Upper lobe of left lung (tissue), 6 donors: Measurements from ENCODE around the gene CMKLR1. TPM values are rescaled to one million over a fixed set of nuclear protein-coding genes. Genes with fewer than 3 reads are reported as not detected.
A peak's percentile ranks its signal among the peaks of the same experiment; 100 is the strongest.

Experiments
- ATAC-seq, 2 donors: fragments of 200-7000 bp; cut with Tn5 transposase; one replicate each; pipeline ENCODE4 v1.9.1; 2022; ENCODE audit warnings: mild to moderate bottlenecking in 2 of 2, moderate library complexity in 2 of 2; ENCODE audit not compliant: low FRiP score in 2 of 2
- DNase-seq, 2 donors: peaks; one replicate each; pipeline ENCODE4 v3.0.0-alpha.2; 2019 to 2020
- H3K27ac ChIP-seq, 4 donors: fragments of 200-600 bp; sonication (generic); one replicate each; pipeline ENCODE4 v1.5.1; 2016 to 2019
- H3K27me3 ChIP-seq, 4 donors: fragments of 200-600 bp; sonication (generic); one replicate each; pipeline ENCODE4 v1.5.1; 2017 to 2019
- H3K36me3 ChIP-seq, 4 donors: fragments of 200-600 bp; sonication (generic); one replicate each; pipeline ENCODE4 v1.5.1; 2016 to 2019
- H3K4me1 ChIP-seq, 4 donors: fragments of 200-600 bp; sonication (generic); one replicate each; pipeline ENCODE4 v1.5.1; 2018 to 2019
- H3K4me3 ChIP-seq, 4 donors: fragments of 200-600 bp; sonication (generic); one replicate each; pipeline ENCODE4 v1.5.1; 2017 to 2019; ENCODE audit warnings: mild to moderate bottlenecking in 2 of 4, moderate library complexity in 1 of 4
- H3K9me3 ChIP-seq, 4 donors: fragments of 200-600 bp; sonication (generic); one replicate each; pipeline ENCODE4 v1.5.1; 2018 to 2019
- CTCF ChIP-seq, 6 experiments: fragments of 450-650 bp in 4 of 6; fragments of 200-600 bp in 2 of 6; sonication (generic) in 2 of 6; IDR thresholded peaks; one replicate each; pipeline ENCODE4 v1.5.1; 2016 to 2019; ENCODE audit warnings: antibody characterized with exemption in 6 of 6
- EP300 ChIP-seq, 4 donors: sonication (generic); formaldehyde crosslinking; IDR thresholded peaks; one replicate each; pipeline ENCODE4 v1.5.1; 2017; ENCODE audit warnings: antibody characterized with exemption in 4 of 4, control low read depth in 2 of 4
- POLR2A ChIP-seq, 4 donors: fragments of 450-650 bp; IDR thresholded peaks; one replicate each; pipeline ENCODE4 v1.5.1; 2016 to 2017; ENCODE audit warnings: antibody characterized with exemption in 4 of 4, mild to moderate bottlenecking in 2 of 4
- POLR2AphosphoS5 ChIP-seq, 2 donors: sonication (generic); formaldehyde crosslinking; IDR thresholded peaks; one replicate each; pipeline ENCODE4 v1.5.1; 2017; ENCODE audit warnings: antibody characterized with exemption in 2 of 2
- WGBS, 2 donors: methylation state at CpG; one replicate each; pipeline ENCODE4 v1.1.5; 2017 to 2018; 5-methylcytosine and 5-hydroxymethylcytosine counted together
- total RNA-seq, 6 donors: library from RNA; depleted of rRNA in 4 of 6; stranded (reverse); fragments of >200 nt in 4 of 6; gene quantifications; one replicate each; pipeline versions ENCODE4 v1.1.0 to v1.2.1, GENCODE V29; 2016 to 2021
- donor health status: DM: no; HTN: no; CAD: no; lungs with moderate emphysema.
- donor health status: DM: no; HTN: yes; CAD: no; lungs with severe emphysema.

Gene CMKLR1
- total RNA-seq, 6 donors from 2014 or later, result 7.8 to 40.9 (median 19.9) TPM

GRCh38 chr12:108271951-108272872 is 66.9 kb downstream of the CMKLR1 start:
- H3K4me3 ChIP-seq, result no peak overlapping the region
- H3K9me3 ChIP-seq, result no peaks in the 10 kb centered on the region
- H3K4me1 ChIP-seq, result peaks cover 0 to 14% (median 9%) of the 10 kb centered on the region in 4 donors
- H3K27me3 ChIP-seq, result no peaks in the 10 kb centered on the region
- no peak for ATAC-seq
- no peaks in the 10 kb centered on the region for H3K36me3 ChIP-seq
- WGBS, 2 donors, result 69 to 70% methylated on average over 6 of the region's 6 CpGs
- no peak for DNase-seq
- H3K27ac ChIP-seq, result no peak overlapping the region
- TF ChIP-seq EP300 (IDR thresholded peaks at IDR 0.05), result no peak
- TF ChIP-seq POLR2A (IDR thresholded peaks at IDR 0.05), result no peak
- TF ChIP-seq CTCF (IDR thresholded peaks at IDR 0.05), result no peak
- no peak for TF ChIP-seq POLR2AphosphoS5 (IDR thresholded peaks at IDR 0.05)

- Histone ChIP-seq H3K4me1 (peaks cover 0 to 14% (median 9%) of the 10 kb centered on the region in 4 donors), H3K4me3 (no peak overlapping the region), H3K27me3 (no peaks in the 10 kb centered on the region), H3K36me3 (no peaks in the 10 kb centered on the region), H3K27ac (no peak overlapping the region), H3K9me3 (no peaks in the 10 kb centered on the region)
- ATAC-seq (no peak), DNase-seq (no peak)
- WGBS, 2 donors, result 48 to 60% methylated on average over 2 of the region's 2 CpGs
- TF ChIP-seq POLR2AphosphoS5 (IDR thresholded peaks at IDR 0.05) (no peak), CTCF (IDR thresholded peaks at IDR 0.05) (no peak), POLR2A (IDR thresholded peaks at IDR 0.05) (no peak), EP300 (IDR thresholded peaks at IDR 0.05) (no peak)
These were observed 68.3 kb downstream of the CMKLR1 start for GRCh38 chr12:108270849-108271143.

DNA sequence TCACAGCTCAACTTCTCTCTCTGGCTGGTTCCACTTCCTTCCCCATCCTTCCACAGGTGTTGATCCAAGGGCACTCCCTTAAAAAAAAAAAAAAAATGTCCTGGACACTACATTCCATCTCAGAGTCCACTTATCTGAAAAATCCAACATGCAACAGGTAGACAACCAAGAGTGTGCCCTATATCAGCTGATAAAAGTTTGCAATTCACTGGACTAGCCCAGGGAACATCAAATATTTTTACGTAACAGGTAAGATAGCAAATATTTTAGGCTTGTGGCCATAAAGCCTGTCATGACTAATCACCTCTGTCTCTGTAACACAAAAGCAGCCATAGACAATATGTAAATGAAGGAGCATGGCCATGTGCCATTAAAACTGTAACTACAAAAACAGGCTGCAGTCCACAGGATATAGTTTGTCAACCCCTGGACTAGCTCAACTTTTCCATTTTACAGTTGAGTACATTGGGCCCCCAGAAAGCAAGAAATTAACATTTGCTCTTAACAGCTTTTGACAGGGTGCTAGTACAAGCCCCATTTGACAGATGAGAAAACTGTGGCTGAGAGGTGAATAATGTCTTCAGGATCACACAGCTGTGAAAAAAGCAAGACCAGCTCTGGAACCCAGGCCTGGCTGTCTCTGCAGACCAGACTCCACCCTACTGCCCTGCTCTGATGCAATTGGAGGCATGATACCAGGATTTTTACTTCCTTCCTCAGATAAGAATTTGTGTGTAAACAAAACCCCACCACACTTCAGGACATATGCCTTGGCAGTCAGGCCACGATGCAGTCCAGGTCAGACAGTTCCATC is 68.9 kb downstream of the CMKLR1 start:
- DNase-seq (no peak), ATAC-seq (no peak)
- TF ChIP-seq POLR2AphosphoS5 (IDR thresholded peaks at IDR 0.05) (peak in 1 of 2 donors; percentile 41), CTCF (IDR thresholded peaks at IDR 0.05) (no peak), EP300 (IDR thresholded peaks at IDR 0.05) (no peak), POLR2A (IDR thresholded peaks at IDR 0.05) (no peak)
- Histone ChIP-seq H3K36me3 (no peaks in the 10 kb centered on the region), H3K4me3 (no peak overlapping the region), H3K27me3 (no peaks in the 10 kb centered on the region), H3K4me1 (peaks cover 0 to 14% (median 9%) of the 10 kb centered on the region in 4 donors), H3K9me3 (no peaks in the 10 kb centered on the region), H3K27ac (peak overlapping the region in 1 of 4 donors; percentile 23)
- 27 to 29% methylated on average over 2 of the region's 2 CpGs for WGBS, 2 donors

DNA sequence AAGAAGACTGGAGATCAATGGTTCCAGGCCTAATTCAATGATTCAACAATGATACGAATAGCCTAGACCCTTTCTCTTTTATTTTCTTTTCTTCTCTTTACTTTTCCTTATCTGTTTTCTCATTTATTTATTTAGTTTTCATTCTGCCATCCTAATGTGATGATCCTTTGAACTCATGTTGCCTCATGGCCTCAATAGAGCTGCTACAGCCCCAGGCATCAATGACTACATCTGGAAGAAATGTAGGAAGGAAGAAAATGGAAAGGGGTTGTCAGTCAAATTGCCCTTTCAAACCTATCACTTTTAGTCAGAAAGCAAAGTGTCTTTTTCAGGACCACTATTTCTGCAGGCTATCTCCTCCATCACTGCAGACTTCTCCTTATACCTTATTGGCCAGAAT is 69.9 kb downstream of the CMKLR1 start:
- Histone ChIP-seq H3K36me3 (no peaks in the 10 kb centered on the region), H3K9me3 (no peaks in the 10 kb centered on the region), H3K4me1 (peaks cover 0 to 14% (median 9%) of the 10 kb centered on the region in 4 donors), H3K27me3 (no peaks in the 10 kb centered on the region), H3K4me3 (no peak overlapping the region), H3K27ac (no peak overlapping the region)
- TF ChIP-seq POLR2A (IDR thresholded peaks at IDR 0.05) (no peak), CTCF (IDR thresholded peaks at IDR 0.05) (no peak)
- 88% methylated on average over 1 of the region's 1 CpG for WGBS, 2 donors
- ATAC-seq (no peak), DNase-seq (no peak)
